Inflammatory macrophage (primary cell): ENCODE measurements around the gene DPRX.

ENCODE experiments used
- DNase-seq, 2 donors: peaks; one replicate each; pipeline ENCODE4 v3.0.0-alpha.2; 2020 to 2022
- total RNA-seq, 18 experiments: gene quantifications; one replicate each; lab custom pipeline; 2026; ENCODE audit warnings: mixed read lengths in 6 of 18, inconsistent platforms in 2 of 18; lab: John Stamatoyannopoulos, UW

The DPRX gene, protein sequence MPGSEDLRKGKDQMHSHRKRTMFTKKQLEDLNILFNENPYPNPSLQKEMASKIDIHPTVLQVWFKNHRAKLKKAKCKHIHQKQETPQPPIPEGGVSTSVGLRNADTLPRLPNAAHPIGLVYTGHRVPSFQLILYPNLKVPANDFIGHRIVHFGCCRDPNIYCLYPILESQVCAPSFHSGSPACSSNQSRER
- total RNA-seq, result 0 to 0.07 (median 0) reads per million in 18 experiments

GRCh38 chr19:53631949-53632407 is at the start of gene DPRX:
TSS of gene DPRX (plus strand) at chr19:53631999. CDS start at chr19:53632107, 108 bp downstream.
- no peak for DNase-seq

DNA sequence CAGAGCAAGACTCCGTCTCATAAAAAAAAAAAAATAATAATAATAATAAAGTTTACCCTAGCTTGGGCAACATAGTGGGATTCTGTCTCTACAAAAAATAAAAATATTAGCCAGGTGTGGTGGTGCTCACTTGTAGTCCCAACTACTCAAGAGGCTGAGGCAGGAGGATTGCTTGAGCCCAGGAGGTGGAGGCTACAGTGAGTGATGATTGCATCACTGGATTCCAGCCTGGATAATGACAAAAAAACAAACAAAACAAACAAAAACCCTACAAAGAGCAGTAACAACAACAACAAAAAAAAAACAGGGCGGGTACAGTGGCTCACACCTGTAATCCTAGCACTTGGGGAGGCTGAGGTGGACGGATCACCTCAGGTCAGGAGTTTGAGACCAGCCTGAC is 48.6 kb upstream of the DPRX start:
- DNase-seq, result no peak

DNA sequence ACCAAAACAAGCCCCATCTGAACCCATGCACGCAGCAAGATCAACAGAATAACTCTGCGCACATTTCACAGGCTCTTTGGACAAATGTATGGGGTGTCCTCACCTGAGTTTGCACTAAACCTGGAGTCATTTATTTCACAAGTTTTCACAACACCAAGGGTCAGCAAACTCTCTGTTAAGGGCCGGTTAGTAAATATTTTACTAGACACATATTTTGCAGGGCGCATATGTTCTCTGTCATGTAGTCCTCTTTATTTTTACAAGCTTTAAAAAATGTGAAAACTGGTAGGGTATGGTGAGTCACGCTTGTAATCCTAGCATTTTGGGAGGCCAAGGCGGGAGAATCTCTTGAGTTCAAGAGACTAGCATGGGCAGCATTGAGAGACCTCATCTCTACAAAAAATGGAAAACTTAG is 45.5 kb upstream of the DPRX start:
- DNase-seq, result no peak

DNA sequence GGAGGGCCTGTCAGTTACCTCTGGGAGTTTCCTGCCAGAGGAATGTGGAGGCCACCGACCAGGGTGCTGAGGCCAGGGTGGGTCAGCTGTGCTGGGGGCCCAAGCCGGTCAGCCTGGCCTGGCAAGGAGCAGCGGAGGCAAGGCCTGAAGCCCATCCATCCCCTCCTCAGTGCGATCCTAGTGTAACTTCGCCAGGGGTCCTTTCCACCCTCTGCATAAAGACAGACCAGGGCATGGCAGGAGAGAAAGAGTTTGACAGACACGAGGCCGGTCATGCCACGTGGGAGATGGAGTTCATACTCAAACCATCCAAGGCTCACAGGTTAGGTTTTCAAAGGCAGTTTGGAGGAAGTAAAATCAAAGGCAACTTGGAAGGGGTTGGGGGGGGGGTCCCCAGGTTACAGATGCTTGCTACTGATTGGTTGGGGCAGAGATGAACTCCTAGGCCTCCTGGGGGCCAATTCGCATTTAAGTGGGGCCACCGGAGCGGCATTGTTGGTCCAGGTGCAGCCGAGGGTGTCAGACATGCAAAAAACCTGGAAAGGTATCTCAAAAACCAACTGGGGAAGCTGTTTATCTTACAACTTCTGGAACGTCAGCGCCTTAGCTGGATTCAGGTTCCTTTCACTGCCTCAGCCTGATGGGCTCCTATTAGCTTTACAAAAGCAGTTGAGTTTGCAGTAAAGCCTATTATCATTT is 36.8 kb upstream of the DPRX start:
- DNase-seq, result no peak

DNA sequence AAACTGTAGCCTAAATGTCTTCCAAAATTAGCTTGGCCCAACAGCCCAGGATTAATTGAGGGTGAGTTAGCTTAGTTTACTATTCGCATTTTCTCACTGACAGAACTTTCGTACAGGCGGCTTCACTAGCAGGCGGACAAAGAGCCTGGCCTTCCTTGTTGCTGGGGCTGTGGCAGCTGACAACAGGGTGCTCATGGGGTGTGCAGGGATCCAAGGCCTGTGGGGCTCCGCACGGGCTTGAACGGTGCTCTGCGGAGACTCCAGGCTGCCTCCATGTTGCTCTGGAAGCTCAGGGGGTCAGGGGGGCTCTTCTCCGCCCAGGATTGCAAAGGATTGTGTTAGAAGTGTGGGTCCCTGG is 36.3 kb upstream of the DPRX start:
- no peak for DNase-seq

GRCh38 chr19:53596056-53596455 is 35.7 kb upstream of the DPRX start:
- DNase-seq, result no peak

- DNase-seq, result no peak
Measured at GRCh38 chr19:53597023-53597422, 34.8 kb upstream of the DPRX start.

- DNase-seq, result no peak
Measured at GRCh38 chr19:53598361-53598760, 33.4 kb upstream of the DPRX start.

DNA sequence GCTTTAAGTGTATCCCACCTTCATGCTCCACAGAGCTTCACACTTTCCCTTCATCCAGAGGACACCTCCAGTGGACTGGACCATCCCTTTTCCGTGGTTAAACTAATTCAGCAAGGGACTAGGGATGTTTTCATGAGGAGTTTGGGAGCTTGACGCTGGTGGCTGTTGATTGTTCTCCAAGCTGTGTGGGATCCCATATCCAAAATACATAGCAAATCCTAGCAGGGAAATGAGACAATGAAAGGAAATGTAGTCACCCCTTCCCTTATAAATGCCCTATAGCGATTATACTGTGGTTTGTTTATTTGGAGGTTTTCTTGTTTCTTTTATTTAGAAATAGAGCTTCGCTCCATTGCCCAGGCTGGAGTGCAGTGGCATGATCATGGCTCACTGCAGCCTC is 31.6 kb upstream of the DPRX start:
- DNase-seq, result no peak

GRCh38 chr19:53606031-53606430 is 25.8 kb upstream of the DPRX start:
- DNase-seq, result no peak

GRCh38 chr19:53608381-53608780 is 23.4 kb upstream of the DPRX start:
- no peak for DNase-seq

DNA sequence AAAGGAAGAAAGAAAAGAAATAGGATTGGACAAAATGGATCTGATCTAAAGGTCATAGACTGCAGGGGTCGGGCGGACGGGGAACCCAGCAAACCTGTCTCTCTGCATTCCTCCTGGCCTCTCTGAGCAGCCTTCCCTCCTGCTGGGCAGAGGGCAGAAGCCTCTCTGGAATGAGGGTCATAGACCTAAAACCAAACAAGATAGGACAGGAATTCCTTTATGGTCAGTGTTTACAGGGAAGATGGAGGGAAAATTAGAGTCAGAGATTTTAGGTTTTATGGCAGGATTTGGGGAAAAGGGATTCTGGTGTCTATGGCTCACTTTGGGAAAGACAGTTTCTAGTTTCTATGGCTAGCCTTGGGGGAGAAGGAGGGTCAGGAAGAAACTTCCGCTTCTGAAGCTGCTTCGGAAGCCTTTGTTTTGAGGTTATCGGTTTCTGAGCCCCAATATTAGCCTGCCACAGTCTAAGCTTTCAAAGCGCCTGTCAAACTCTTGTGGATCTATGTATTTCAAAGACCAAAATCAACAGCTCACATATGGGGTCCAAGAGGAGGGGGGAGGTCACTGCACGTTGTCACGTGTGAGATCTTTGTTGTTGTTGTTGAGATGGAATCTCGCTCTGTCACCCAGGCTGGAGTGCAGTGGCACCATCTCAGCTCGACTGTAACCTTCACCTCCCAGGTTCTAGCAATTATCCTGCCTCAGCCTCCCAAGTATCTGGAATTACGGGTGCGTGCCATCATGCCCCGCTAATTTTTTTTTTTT is 18.9 kb upstream of the DPRX start:
- DNase-seq, result no peak

DNA sequence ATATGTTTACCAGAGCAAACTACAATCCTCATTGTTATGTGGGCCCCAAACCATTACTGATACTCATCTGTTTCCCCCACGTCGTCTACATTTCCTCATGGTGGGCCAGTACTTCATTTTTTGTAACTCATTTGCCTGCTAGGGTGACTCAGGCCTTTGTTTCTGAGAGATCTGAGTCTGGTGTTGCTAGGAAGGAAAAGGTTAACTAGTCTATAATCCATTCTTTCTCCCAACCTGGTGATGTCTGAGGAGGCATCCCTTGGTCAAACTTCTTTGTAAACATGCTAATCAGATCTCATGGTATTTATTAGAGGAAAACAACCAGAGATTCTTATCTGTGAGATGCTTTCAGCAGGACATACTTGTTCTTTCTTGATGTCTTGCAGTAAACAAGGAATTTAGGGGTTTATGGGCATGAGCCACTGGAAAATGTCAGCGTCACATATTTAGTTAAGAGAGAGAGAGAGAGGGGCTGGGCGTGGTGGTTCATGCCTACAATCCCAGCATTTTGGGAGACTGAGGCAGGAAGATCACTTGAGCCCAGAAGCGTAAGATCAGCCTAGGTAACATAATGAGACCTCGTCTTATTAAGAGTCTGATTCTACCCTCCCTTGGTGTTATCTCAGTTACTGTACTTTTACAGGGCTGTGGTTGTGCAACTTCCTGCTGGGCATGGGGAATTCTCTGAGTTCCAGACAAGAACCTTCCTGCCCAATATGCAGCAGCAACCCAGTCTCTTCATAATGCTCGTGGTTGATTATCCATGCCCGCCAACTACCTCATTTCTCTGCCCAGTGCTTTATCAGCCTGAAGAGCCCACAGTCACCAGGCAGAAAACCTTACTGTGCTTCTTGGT is 9.7 kb upstream of the DPRX start:
- no peak for DNase-seq

- DNase-seq, result no peak
Measured at GRCh38 chr19:53624771-53625545, 6.8 kb upstream of the DPRX start.

DNA sequence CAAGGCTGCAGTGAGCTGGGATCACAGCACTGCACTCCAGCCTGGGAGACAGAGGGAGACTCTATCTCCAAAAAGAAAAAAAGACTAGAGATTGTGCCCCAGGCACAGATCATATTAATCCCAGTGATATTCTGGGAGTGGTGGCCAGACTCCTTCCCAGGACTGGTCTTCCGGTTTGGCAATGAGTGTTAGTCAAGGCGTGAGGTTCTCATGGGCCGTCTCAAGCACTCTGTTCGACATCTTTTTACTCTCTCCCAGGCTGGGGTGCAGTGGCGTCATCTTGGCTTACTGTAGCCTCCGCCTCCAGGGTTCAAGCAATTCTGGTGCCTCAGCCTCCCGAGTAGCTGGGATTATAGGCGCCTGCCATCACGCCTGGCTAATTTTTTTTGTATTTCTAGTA is 5.3 kb upstream of the DPRX start:
- DNase-seq, result no peak

DNA sequence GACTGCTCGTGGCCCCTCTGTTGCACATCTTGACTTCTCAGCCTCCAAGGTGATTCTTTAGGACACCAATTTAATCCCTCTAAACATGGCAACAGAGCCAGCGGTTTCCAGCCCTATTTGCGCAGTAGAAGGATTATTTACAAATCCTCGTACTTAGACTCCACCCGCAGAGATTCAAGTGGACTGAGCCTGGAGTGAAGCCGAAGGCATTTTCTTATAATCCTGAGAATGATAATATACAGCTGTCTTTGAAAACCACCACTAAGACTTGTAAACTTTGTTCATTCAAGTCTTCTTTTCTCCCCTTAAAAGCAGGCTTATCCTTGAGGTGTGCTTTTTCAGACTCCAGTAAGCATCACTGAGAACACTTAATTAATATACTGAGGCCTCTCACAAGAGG is 4.8 kb upstream of the DPRX start:
- DNase-seq, result no peak

GRCh38 chr19:53634768-53635167 is 3.0 kb downstream of the DPRX start:
- DNase-seq, result no peak

DNA sequence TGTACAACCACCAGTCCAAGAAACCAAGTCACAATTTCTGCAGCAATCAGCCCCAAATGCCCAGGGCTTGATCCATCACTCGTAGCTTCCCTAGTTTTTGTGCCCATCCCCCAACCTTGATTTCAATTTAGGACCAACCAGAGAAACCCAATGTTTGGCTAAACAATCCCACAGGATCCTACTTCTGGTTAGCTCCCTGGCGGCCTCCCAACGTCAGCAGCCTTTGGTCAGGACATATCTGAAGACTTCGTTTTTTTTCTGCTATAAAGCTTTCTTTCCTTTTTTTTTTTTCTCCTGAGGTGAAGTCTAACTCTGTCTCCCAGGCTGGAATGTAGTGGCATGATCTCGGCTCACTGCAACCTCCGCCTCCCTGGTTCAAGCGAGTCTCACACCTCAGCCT is 7.7 kb downstream of the DPRX start:
- no peak for DNase-seq

DNA sequence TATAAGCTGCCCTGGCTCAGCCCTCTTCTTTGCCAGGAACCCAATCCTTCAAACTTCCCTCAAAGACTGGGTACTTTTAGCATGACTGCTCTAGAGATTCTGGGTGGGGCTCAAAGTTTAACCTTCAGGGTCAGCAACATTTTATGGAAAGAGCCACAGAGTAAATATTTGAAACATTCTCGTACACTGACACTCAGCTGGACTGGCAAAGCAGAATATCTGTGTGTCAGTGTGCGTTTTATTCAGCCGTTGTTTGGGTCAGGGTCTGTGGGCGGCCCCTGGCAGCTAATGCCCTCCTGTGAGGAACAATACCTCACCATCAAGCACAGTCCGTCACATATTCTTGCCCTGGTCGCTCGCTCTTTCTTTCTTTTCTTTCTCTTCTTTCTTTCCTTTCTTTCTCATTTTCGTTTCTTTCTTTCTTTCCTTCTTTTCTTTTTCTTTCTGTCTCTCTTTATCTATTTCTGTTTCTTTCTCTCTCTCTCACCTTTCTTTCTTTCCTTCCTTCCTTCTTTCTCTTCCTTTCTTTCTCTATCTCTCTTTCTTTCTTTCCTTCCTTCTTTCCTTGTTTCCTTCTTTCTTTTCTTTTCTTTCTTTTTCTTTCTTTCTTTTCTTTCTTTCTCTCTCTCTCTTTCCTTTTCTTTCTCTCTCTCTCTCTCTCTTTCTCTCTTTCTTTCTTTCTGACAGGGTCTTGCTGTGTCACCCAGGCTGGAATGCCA is 10.7 kb downstream of the DPRX start:
- DNase-seq, result no peak

- DNase-seq, result no peak
Measured at GRCh38 chr19:53644061-53644816, 12.4 kb downstream of the DPRX start.

DNA sequence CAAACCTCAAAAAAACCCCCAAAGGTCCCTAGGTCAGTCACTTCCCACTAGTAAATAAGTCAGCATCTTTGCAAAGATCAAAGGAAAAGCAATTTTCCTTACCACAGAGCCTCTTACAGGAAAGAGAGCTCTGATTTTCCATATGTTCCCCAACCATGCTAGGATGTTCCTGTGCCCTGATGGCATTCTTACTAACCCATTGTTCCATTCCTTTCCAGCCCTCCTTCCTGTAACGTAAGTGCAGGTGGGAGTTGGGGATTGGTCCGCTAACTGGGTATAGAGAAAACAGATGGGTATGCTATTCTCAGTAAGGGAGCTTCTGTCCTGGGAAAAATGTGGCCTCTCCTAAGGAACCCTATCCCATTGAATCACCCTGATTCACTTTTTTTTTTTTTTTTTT is 14.3 kb downstream of the DPRX start:
- DNase-seq, result peak in 1 of 2 donors; percentile 3
